Hepatocyte (in vitro differentiated cells): Measurements from ENCODE around the gene XCL2.

Experiments used
- EZH2 ChIP-seq: fragments of 200-600 bp; sonication (generic); IDR thresholded peaks from 2 replicates; pipeline ENCODE4 v1.6.1; 2016; ENCODE audit warnings: antibody characterized with exemption, mild to moderate bottlenecking, borderline replicate concordance
- TF ChIP-seq, protein P1 (sequence below): fragments of 200-600 bp; sonication (generic); IDR thresholded peaks from 2 replicates; pipeline ENCODE4 v1.5.1; 2016; ENCODE audit warnings: antibody characterized with exemption, mild to moderate bottlenecking; ENCODE audit not compliant: poor library complexity

DNA sequence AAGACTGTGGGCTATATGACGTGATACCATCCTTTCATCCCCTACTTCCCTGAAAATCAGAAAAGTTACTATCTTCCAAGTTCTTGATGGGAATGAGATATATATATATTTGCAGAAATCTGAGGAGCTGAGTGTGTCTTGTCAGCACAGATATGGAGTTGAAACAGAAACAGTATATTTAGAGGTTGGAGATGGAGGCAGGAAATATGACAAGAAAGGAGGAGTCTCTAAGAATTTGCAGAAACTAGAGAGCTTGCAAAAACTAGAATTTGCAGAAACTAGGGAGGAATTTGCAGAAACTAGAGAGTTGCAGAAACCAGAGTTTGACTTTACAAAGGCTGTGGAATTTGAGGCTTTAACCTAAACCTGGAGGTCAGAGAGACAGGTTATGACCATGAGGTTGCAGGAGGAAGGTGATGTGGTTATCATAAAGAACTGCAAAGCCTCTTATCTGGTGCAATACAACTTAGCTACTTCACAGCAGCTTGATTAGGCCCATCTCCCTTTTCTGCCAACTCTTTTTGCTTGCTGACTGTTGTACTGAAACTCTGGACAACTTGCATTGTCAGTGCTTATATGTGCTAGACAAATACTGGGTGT lies 22.3 kb downstream of the XCL2 start:
- TF ChIP-seq, protein P1, sequence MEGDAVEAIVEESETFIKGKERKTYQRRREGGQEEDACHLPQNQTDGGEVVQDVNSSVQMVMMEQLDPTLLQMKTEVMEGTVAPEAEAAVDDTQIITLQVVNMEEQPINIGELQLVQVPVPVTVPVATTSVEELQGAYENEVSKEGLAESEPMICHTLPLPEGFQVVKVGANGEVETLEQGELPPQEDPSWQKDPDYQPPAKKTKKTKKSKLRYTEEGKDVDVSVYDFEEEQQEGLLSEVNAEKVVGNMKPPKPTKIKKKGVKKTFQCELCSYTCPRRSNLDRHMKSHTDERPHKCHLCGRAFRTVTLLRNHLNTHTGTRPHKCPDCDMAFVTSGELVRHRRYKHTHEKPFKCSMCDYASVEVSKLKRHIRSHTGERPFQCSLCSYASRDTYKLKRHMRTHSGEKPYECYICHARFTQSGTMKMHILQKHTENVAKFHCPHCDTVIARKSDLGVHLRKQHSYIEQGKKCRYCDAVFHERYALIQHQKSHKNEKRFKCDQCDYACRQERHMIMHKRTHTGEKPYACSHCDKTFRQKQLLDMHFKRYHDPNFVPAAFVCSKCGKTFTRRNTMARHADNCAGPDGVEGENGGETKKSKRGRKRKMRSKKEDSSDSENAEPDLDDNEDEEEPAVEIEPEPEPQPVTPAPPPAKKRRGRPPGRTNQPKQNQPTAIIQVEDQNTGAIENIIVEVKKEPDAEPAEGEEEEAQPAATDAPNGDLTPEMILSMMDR: no peak
- TF ChIP-seq EZH2: no peak
